ENCODE results near the gene EPB41.
"Not testable (repeated sequence)": the region's sequence is repeated elsewhere in the genome, so short reads cannot be mapped to it uniquely, and the experiment has no call there.

The EPB41 gene

DNA sequence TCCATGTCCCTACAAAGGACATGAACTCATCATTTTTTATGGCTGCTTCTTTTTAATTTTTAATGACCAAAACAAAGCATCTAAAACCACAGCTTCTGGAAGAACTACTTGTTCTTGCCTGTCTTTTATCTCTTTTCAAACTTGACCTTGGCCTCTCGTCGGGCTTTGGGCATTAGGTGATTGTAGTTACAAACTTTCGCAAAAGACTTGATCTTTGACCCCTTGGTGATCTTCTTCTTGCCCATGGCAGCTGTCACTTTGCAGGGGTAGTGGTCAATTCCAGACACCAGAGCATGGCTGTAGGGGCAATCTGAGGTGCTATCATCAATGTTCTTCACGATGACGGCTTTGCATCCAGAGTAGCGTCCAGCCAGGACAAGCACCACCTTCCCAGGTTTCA lies 67.8 kb downstream of the EPB41 start:
- no peak for DNase-seq (ENCODE audit: low read depth)

DNA sequence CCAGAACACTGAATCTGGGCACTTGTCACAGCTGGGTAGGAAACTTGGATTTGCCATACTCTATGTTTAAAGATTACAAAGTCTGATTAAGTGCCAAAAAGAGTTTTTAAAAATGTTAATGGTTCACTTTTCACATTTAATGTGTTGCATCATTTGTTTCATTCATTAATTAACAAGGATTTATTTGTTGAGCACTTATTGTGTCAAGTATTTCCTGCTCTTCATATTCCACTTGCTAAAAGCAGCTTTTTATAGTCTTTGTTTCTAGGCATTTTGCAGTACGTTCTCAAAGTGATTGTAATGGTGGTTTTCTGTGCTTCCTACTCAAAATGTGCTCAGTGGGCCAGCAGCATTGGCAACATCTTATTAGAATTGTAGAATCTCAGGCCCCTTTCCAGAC lies 68.7 kb downstream of the EPB41 start:
- no peak for DNase-seq (ENCODE audit: low read depth)

DNA sequence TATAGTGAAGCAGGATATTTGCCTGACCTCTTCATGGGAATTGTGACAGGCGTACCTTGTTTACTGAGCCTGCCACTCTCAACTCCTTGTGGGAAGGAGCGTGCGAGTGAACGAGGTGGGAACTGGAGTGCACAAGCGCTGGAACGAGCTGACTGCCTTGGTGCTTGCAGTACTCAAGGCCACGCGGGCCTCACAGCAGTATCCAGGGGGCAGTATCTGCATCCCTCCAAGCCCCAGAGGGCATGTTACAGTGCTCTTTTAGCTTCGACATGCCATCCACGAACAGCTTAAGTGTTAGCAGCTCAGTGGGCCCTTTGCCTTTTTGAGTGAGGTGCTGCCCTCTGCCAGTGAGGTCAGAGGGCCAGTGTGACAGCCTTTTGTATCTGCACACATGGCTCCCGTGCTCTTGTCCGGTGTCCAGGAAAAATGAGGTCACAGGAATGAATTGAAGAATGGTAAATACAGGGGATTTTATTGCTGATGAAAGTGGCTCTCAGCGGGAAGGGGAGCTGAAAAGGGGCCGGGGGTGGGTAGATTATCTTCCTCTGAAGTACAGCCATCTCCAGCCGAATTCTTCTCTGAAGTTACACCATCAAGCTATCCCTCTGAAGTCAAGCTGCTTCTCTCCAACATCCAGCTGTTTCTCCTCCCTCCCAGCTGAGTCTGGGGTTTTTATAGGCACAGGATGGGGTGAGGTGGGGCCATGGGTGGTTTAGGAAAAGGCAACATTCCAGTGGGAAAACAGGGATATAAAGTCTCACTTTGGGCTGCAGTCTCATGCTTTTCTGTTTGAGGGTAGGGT lies 69.3 kb downstream of the EPB41 start:
- no peak for DNase-seq (ENCODE audit: low read depth)

DNA sequence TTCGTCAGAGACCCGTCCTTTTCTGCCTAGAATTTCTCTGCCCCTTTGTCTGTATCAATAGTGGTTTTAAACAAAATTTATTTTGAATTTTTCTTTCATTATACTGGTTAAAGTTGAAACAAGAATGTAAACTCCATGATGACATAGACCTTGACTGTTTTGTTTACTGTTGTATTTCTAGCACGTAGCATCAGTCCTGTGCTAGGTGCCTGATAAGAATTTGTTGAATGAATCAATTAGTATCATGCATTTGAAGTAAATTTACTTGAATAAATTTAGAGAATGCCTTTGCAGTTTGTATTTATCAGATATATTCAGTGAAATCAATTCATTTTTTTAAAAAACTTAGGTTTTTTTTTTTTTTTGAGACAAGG lies 69.9 kb downstream of the EPB41 start:
- DNase-seq (ENCODE audit: low read depth), result no peak

DNA sequence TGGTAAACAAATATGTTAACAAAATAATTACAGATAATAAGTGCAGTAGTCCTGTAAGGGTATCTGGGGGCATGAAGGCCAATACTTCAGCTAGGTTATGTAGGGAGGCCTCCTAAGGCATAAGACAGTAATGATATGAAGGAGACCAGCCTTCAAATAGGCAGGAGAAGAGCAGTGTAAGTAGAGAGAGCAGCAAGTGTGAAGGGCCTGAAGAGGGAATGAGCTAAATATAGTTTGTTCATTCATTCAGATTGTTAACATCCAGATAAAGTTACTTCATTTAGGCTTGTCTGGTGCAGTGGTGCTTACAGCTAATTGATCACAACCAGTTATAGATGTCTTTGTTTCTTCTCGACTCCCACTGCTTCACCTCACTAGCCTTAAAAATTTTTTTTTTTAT lies 71.1 kb downstream of the EPB41 start:
- DNase-seq (ENCODE audit: low read depth), result no peak

DNA sequence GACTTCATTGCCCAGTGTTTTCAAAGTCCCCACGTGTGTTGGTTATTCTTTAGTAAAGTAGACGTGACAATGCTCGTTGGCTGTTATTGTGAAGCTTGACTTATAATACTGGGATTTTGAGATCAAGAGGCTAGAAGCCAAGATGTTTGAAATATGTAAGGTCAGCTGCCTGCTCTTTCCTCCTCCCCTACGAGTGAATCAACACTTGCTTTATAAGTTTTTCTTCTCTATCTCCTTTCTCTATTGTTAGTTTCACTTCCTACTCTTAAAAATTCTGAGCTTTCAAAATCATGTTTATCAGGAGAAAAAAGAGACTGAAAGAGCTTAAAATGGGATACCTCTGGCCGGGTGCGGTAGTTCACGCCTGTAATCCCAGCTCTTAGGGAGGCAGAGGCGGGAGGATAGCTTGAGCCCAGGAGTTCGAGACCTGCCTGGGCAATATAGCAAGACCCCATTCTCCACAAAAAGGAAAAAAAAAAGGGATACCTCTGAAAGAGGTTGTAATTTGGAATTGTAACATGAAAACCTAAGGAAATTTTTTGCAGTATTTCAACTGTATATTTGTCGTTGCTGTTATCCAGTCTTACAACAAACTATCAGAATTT lies 72.0 kb downstream of the EPB41 start:
- no peak for DNase-seq (ENCODE audit: low read depth)

DNA sequence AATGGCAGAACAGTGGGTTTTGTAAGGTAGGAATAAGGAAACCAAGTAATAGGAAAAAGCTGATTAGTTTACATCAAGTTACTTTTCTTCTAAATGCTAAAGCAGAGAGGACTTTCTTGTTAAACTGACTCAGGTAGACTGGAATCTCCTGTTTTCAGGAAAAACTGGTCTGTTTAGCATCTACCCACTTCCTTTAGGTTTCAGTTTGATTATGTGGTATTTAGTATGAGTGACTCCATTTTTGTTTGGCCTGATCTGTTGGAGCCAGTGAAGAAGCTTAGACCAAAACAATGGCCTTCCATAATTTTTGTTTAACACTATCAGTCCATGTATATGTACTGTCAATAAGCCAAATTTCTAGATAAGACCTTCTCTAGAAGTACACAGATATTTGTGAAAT lies 88.4 kb downstream of the EPB41 start:
- DNase-seq (ENCODE audit: low read depth), result no peak

DNA sequence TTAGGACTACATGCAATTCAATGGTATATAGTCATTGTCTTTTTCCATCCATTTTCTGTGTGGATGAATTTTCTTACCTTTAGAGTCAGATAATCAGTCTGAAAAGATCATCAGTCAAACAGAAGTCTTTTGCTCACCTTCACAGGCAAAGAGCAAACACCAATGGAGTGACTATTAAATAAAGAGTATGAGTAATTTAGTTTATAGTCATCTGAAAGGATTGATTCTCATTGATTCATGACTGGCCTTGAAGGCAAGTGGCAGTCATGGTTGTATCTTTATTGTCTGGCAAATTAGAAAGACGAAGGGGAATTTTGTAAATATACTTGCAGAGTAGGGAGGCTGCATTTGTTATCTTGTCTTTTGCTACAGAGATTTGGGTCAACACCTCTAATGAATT lies 89.9 kb downstream of the EPB41 start:
- no peak for DNase-seq (ENCODE audit: low read depth)

DNA sequence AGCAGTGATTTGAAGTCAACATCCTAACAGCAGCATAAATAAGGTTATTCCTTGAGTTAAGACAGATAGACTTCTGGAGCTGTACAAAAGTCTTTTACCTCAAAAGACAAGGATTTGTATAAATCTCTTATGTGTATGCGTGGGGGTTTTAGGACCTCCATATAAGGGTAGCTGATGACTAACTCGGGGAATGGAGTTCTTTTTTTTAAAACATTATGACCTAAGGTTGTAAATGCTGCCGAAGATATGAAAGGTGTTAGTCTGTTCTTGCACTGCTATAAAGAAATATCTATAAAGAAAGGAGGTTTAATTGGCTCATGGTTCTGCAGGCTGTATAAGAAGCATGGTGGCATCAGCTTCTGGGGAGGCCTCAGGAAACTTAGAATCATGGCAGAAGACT lies 90.4 kb downstream of the EPB41 start:
- no peak for DNase-seq (ENCODE audit: low read depth)

DNA sequence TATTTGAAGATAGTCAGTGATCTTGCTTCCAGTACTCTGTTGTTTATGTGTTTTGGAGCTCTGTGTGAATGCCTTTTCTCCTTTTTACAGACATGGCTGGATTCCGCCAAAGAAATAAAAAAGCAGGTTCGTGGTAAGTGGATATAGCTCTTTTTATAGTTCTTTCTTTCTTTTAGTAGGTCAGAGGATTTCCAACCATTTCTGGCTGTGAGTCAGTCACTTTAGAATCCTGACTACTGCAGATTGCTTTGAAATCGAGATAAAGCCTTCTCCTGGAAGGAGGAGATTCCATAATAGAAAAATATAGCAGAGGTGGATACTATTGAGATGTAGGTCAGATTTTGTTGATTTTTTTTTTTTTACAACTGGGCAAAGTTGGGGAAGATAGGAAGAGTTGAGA lies 97.4 kb downstream of the EPB41 start:
- DNase-seq (ENCODE audit: low read depth), result no peak

DNA sequence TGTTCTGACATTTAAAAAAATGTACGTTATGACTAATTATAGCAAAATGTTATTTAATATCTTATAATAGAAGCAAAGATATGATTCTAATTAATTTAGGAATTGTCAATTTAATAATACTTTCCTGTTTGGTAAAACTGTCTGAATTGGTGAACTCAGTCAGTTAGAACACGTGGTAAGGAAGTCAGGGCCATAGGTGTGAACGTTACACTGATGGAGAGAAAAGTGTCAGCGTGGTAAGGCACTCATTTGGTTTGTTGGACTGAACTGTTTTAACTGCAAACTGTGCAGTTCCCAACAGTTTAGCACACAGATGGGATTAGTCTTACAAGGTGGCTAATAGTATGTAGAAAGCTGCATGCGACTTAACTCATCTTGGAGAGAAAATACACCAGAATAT lies 102.9 kb downstream of the EPB41 start:
- DNase-seq (ENCODE audit: low read depth), result no peak

DNA sequence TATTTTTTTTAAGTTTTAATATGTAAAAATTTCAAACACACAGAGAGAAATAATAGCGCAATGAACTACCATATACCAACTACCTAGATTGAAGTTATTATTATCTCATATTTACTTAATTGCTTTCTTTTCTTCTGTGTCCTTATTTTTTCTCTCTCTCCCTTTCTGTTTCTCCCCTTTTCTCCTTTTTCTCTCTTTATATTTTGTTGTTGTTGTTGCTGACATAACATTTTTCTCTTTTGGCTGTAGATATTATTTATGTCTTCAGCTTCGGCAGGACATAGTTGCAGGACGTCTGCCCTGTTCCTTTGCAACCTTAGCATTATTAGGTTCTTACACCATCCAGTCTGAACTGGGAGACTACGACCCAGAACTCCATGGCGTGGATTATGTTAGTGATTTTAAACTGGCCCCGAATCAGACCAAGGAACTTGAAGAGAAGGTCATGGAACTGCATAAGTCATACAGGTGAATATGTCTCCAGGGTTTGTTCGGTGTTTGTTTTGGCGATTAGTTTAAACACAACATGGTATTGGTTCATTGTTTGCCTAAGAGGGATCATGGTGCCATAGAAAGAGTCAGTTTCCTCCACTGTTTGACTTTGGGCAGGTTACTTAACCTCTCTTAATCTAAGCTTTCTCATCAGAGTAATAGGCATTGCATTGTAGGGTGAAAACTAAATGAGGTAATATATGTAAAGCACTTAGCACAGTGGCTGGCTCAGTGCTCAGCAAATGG lies 103.8 kb downstream of the EPB41 start:
- DNase-seq (ENCODE audit: low read depth), result no peak

DNA sequence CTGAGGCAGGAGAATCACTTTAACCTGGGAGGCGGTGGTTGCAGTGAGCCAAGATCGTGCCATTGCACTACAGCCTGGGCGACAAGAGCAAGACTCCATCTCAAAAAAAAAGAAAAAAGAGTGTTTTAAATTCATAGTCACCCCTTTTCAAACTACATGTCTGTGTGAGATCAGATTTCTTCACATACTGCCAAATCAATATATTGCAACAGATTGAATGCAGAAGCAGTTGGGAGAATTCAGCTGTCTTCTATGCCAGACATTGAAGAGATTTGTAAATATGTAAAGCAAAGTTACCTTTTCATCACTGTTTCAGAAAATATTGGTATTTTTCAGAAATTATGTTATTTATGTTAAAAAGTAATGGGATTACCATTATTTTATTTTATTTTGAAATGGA lies 108.3 kb downstream of the EPB41 start:
- DNase-seq (ENCODE audit: low read depth), result no peak

DNA sequence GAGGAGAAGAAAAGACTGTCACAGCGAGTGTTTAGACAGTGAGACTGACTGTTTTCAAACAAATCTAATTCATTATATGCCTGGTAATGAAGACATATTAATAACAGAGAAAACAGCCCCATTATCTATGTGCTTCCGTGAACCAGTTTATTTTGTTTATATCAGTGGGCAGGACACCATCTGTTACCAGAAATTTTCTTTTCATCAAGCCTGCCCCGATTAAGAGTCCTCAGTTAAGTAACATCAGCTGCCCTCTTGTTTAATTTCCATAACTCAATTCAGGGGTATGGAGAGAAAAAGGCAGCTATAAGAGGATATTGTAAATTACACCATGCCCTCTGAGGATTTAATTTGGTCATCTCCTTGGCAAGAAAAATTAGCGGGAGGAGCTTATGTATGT lies 115.3 kb downstream of the EPB41 start:
- DNase-seq (ENCODE audit: low read depth), result no peak

DNA sequence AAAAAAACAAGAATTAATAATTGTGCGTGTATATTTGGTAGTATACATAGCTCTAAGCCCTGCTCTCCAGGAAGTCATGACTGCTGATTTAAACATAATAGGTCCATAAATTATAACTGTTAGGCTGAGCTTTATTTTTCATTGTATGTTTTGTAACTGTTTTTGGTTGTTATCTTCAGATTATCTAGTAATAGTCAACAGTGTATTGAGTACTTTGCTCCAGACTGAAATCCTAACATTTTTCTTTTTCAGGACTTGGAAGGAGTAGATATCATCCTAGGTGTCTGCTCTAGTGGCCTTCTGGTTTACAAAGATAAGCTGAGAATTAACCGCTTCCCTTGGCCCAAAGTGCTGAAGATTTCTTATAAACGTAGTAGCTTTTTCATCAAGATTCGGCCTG lies 118.5 kb downstream of the EPB41 start:
- no peak for DNase-seq (ENCODE audit: low read depth)

DNA sequence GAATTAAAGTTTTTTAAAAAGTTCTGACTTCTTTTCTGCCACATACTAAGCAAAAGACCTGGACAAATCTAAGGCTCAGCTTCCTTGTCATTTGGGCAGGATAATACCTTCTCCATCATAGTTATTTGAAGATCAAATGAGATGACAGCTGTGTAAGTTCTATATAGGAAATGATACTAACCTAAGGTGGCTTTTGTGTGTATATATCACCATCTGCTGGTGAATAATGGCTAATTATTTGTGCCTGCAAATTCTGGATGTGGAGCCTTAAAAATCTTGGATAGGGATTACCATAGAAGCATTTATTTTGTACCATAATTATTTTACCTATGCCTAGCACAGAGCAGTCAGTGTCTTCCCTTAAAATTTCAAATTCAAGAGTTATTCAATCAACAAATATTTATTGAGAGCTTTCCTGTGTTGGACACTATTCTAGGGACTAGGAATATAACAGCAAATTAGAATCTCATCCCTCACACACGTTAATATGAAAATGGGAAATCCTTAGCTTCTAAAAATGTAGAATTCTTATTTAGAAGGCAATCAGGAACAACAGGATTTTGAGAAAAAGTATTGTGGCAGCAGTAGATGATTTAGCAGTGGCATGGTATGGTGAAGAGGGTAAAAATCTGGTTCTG lies 119.6 kb downstream of the EPB41 start:
- no peak for DNase-seq (ENCODE audit: low read depth)

DNA sequence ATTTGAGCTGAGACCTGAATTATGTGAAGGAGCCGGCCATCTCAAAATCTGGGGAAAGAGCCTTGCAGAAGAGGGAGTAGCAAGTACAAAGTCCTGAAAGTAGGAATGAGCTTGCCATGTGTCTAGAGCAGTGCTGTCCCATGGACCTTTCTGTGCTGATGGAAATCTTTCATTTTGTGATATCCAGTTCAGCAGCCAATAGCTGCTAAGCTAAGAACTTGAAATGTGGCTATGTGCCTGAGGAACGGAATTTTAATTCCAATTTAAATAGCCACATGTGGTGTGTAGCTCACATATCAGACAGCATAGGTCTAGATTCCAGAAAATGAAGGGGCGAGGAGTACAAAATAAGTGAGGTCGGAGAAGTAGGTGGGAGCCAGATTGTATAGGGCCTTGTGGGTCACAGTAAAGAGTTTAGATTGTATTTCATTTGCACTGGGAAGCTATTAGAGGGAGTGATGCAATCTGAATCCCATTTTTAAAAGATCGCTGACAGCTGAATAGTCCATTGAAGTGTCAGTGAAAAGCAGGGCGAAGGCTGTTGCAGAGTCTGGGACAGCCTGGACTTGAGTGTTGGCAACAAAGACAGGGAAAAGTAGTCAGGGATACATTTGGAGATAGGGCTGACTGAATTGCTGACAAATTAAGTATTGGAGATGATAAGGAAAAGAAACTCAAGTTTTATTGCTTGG lies 129.1 kb downstream of the EPB41 start:
- no peak for DNase-seq (ENCODE audit: low read depth)

DNA sequence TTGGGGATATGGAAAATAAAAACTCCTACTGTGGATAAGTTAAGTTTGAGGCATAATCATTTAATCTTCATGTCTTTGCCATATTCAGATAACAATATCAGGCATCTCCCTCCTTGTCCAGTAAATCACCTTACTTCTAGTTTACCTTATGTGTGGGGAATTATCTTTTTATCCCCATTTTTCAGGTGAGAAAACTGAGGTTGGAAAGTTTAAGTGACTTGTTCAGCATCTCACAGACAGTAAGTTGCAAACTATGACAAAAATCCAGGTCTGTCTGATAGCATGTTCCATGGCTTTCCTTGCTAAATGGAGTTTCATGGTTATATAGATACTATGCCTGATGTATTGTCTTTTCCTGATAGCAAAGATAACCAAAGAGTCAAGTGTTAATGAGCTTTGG lies 129.6 kb downstream of the EPB41 start:
- no peak for DNase-seq (ENCODE audit: low read depth)

DNA sequence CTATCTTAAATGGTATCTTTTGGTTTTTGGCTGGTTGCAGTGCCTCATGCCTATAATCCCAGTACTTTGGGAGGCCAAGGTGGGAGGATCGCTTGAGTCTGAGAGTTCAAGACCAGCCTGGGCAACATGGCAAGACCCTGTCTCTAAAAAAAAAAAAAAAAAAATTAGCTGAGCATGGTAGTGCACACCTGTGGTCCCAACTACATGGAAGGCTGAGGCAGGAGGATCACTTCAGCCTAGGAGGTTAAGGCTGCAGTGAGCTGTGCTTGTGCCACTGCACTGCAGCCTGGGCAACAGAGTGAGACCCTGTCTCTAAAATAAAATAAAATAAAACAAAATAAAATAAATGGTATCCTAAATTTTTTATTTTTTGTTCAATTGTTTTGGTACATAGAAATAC lies 131.3 kb downstream of the EPB41 start:
- not testable (repeated sequence) for DNase-seq (ENCODE audit: low read depth)

DNA sequence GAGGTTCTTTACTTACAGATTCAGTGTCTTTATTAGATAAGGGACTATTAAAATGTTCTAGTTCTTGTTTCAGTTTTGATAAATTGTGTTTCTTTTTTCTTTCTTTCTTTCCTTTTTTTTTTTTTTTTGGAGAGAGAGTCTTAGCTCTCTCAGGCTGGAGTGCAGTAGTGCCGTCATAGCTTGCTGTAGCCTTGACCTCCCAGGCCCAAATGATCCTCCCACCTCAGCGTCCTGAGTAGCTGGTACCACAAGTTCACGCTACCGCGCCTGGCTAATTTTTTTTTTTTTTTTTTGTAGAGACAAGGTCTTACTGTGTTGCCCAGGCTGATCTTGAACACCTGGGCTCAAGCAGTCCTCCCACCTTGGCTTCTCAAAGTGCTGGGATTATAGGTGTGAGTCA lies 132.8 kb downstream of the EPB41 start:
- DNase-seq (ENCODE audit: low read depth), result no peak

DNA sequence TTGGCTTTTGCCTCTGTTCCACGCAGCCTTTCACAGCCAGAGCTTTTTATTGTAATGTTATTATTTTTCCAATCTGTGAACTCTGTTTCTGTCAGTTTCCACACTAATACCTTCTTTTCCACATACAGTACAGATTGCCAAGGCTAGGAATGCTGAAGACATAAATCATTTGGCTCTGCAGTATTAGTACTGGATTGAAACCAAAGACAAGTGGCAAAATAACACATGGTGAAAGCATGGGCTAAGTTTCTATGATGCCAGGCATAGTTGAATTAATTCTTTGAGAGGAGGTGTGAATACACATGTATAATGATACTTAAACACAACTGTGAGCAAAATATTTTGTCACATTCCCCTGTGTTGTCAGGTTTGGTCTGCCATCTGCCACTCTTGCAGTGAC lies 135.8 kb downstream of the EPB41 start:
- no peak for DNase-seq (ENCODE audit: low read depth)

DNA sequence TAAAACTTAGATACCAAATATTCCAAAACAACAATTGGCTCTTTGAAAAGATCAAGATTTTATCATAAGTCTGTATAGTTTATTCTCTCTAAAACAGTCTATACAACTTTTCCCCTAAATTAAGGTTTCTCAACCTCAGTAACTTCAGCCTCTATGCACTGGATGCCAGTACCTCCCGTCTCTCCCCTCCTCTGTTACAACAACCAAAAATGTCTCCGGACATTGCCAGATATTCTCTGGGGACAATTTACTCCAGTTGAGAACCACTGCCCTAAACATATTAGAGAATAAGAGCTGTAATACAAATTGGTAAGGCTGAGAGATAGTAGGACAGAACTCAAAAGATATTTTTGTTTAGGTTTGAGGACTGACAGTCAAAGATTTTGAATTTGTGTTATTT lies 137.7 kb downstream of the EPB41 start:
- no peak for DNase-seq (ENCODE audit: low read depth)

Measured in non-pigmented ciliary epithelial cell (primary cell).